Ectodermal cell (in vitro differentiated cells): ENCODE measurements around the gene RGS3.

ENCODE experiments used
- H3K27ac ChIP-seq: 2 replicates; pipeline ENCODE4 v1.7.0; 2013; ENCODE audit warnings: mild to moderate bottlenecking, low read depth, low read length; ENCODE audit not compliant: insufficient read depth, poor library complexity, severe bottlenecking
- H3K27me3 ChIP-seq: 2 replicates; pipeline ENCODE4 v1.7.0; 2013; ENCODE audit warnings: mild to moderate bottlenecking, low read length; ENCODE audit not compliant: insufficient read depth, control insufficient read depth, poor library complexity, severe bottlenecking
- H3K36me3 ChIP-seq: one replicate; pipeline ENCODE4 v1.7.0; 2013; ENCODE audit warnings: low read length; ENCODE audit not compliant: control insufficient read depth, insufficient read depth
- H3K4me1 ChIP-seq: one replicate; pipeline ENCODE4 v1.7.0; 2013; ENCODE audit warnings: low read length; ENCODE audit not compliant: control insufficient read depth, insufficient read depth
- H3K4me3 ChIP-seq: 2 replicates; pipeline ENCODE4 v1.7.0; 2013; ENCODE audit warnings: low read depth, low read length, control low read depth; ENCODE audit not compliant: insufficient read depth
- H3K9me3 ChIP-seq: 2 replicates; pipeline ENCODE4 v1.7.0; 2013; ENCODE audit warnings: mild to moderate bottlenecking, low read length, moderate library complexity; ENCODE audit not compliant: control insufficient read depth
- WGBS, 2 experiments: methylation state at CpG; one replicate each; pipeline ENCODE4 v1.1.7; 2013; ENCODE audit warnings: missing lambda C conversion rate in 2 of 2; 5-methylcytosine and 5-hydroxymethylcytosine counted together

The RGS3 gene

DNA sequence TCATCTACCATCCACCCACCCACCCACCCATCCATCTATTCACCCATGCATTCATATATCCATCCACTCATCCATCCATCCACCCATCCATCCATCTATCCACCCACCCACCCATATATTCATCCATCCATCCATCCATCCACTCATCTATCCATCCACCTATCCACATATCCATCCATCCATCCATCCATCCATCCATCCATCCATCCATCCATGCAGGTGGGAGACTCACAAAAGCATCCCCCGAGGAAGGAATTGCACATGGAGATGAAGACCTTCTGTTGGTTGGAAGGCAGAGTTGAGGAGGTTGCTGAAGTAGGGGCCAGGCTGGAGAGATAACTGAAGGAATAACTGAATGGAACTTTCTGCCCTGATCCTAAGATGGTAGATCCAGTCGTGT, 126.9 kb downstream of the RGS3 start:
- H3K9me3 ChIP-seq = no peaks in the 10 kb centered on the region
- H3K36me3 ChIP-seq = no peaks in the 10 kb centered on the region
- peaks cover 22% of the 10 kb centered on the region for H3K4me1 ChIP-seq
- no peaks in the 10 kb centered on the region for H3K27me3 ChIP-seq
- 92 to 97% methylated on average over 2 of the region's 2 CpGs for WGBS, 2 experiments
- H3K27ac ChIP-seq = no peak overlapping the region
- no peak overlapping the region for H3K4me3 ChIP-seq

- H3K4me1 ChIP-seq = peaks cover 25% of the 10 kb centered on the region
- H3K36me3 ChIP-seq = no peaks in the 10 kb centered on the region
- H3K27ac ChIP-seq = no peak overlapping the region
- no peaks in the 10 kb centered on the region for H3K27me3 ChIP-seq
- H3K9me3 ChIP-seq = no peaks in the 10 kb centered on the region
- WGBS, 2 experiments = 68 to 78% methylated on average over 17 to 20 of the region's 20 CpGs
- H3K4me3 ChIP-seq = no peak overlapping the region
Measured at GRCh38 chr9:113590991-113591898, 127.7 kb downstream of the RGS3 start.

GRCh38 chr9:113591899-113592625, 128.5 kb downstream of the RGS3 start:
- Histone ChIP-seq H3K27me3 (no peaks in the 10 kb centered on the region), H3K36me3 (peaks cover 5% of the 10 kb centered on the region), H3K4me3 (no peak overlapping the region), H3K9me3 (no peaks in the 10 kb centered on the region), H3K27ac (no peak overlapping the region), H3K4me1 (peaks cover 25% of the 10 kb centered on the region)
- WGBS, 2 experiments = 72 to 77% methylated on average over 7 of the region's 7 CpGs

DNA sequence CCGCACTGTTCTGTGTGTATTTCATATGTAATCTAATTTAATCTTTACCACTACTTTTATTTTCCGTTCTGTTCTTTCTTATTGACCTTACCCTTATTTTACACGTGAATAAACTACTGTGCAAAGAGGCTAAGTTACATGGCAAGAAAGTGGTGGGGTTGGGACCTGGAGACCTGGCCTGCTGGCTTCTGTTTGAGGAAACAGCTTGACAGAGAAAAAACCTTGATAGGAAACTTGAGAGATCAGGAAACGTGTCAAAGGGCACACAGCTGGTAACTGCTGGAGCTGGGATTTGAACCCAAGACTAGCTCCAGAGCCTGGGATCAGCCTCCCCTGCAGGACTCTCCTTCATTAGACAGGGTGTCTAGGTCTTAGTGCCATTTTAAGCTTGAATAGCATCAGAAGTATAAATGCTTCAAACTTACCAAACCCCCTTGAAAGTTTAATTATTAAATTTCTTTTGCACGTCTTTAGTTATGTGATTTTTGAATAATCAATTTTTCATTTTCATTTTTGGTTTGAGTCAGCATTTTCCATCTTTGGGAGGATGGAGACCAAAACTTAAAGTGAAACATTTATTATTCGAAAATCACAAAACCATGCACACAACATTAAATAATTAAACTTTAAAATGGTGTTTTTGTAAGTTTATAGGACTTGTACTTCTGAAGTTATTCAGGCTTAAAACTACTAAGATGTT, 129.5 kb downstream of the RGS3 start:
- H3K4me3 ChIP-seq = peak overlapping the region; percentile 14
- WGBS, 2 experiments = 87 to 92% methylated on average over 3 to 6 of the region's 6 CpGs

GRCh38 chr9:113593682-113594281, 130.3 kb downstream of the RGS3 start:
- WGBS, 2 experiments = 1 to 2% methylated on average over 15 of the region's 15 CpGs
- peak overlapping the region; percentile 71 for H3K4me3 ChIP-seq
- H3K4me1 ChIP-seq = peaks cover 25% of the 10 kb centered on the region
- peaks cover 10% of the 10 kb centered on the region for H3K36me3 ChIP-seq
- peak overlapping the region; percentile 74 for H3K27ac ChIP-seq
- H3K9me3 ChIP-seq = no peaks in the 10 kb centered on the region
- no peaks in the 10 kb centered on the region for H3K27me3 ChIP-seq

More for the DNA sequence above, 129.5 kb downstream of the RGS3 start:
- peaks cover 25% of the 10 kb centered on the region for H3K4me1 ChIP-seq
- H3K9me3 ChIP-seq = no peaks in the 10 kb centered on the region
- H3K27me3 ChIP-seq = no peaks in the 10 kb centered on the region
- peaks cover 10% of the 10 kb centered on the region for H3K36me3 ChIP-seq
- peak overlapping the region; percentile 74 for H3K27ac ChIP-seq

GRCh38 chr9:113594484-113595299, 131.2 kb downstream of the RGS3 start:
- H3K9me3 ChIP-seq = no peaks in the 10 kb centered on the region
- H3K36me3 ChIP-seq = peaks cover 10% of the 10 kb centered on the region
- no peaks in the 10 kb centered on the region for H3K27me3 ChIP-seq
- peak overlapping the region; percentile 71 for H3K4me3 ChIP-seq
- peaks cover 22% of the 10 kb centered on the region for H3K4me1 ChIP-seq
- 61 to 64% methylated on average over 19 of the region's 19 CpGs for WGBS, 2 experiments
- peak overlapping the region; percentile 22 for H3K27ac ChIP-seq

DNA sequence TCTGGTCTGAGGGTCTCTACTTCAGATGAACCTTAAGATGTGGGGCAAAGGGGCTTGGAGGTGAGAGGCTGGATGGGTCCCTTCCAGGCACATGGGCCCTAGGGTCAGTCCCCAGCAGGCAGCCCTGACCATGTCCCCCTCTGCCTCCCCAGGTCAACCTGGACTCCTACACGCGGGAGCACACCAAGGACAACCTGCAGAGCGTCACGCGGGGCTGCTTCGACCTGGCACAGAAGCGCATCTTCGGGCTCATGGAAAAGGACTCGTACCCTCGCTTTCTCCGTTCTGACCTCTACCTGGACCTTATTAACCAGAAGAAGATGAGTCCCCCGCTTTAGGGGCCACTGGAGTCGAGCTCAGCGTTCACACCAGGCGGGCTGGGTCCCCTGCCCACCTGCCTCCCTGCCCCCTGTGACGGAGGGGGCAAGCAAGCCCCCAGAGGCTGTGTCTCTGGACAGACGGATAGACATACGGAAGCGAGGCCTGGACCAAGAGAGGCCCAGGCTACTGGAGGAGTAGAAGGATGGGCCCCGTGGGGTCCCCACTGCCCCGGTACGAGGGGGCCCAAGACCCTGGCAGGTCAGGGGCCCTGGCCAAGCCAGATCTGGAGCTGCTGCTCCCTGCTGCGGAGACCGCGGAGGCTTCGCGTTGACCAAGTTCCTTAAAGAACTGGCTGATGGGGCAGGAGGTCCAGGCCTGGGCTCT, 133.2 kb downstream of the RGS3 start:
- H3K27ac ChIP-seq = no peak overlapping the region
- H3K9me3 ChIP-seq = no peaks in the 10 kb centered on the region
- peaks cover 39% of the 10 kb centered on the region for H3K4me1 ChIP-seq
- no peak overlapping the region for H3K4me3 ChIP-seq
- WGBS, 2 experiments = 92 to 94% methylated on average over 27 of the region's 27 CpGs
- H3K36me3 ChIP-seq = peaks cover 10% of the 10 kb centered on the region
- no peaks in the 10 kb centered on the region for H3K27me3 ChIP-seq

GRCh38 chr9:113597390-113598241, 134.1 kb downstream of the RGS3 start:
- peaks cover 47% of the 10 kb centered on the region for H3K4me1 ChIP-seq
- no peaks in the 10 kb centered on the region for H3K9me3 ChIP-seq
- no peak overlapping the region for H3K27ac ChIP-seq
- H3K27me3 ChIP-seq = no peaks in the 10 kb centered on the region
- H3K4me3 ChIP-seq = no peak overlapping the region
- H3K36me3 ChIP-seq = peaks cover 10% of the 10 kb centered on the region
- WGBS, 2 experiments = 89% methylated on average over 14 of the region's 14 CpGs
